GM04503 (cell line): ENCODE data around the gene CRCP.
A peak's percentile ranks its signal among the peaks of the same experiment; 100 is the strongest.
"Not testable (repeated sequence)": the region's sequence is repeated elsewhere in the genome, so short reads cannot be mapped to it uniquely, and the experiment has no call there.

Experiments
- DNase-seq: peaks from one replicate; pipeline ENCODE4 v3.0.0-alpha.2; 2012; ENCODE audit warnings: low read depth

Gene CRCP

DNA sequence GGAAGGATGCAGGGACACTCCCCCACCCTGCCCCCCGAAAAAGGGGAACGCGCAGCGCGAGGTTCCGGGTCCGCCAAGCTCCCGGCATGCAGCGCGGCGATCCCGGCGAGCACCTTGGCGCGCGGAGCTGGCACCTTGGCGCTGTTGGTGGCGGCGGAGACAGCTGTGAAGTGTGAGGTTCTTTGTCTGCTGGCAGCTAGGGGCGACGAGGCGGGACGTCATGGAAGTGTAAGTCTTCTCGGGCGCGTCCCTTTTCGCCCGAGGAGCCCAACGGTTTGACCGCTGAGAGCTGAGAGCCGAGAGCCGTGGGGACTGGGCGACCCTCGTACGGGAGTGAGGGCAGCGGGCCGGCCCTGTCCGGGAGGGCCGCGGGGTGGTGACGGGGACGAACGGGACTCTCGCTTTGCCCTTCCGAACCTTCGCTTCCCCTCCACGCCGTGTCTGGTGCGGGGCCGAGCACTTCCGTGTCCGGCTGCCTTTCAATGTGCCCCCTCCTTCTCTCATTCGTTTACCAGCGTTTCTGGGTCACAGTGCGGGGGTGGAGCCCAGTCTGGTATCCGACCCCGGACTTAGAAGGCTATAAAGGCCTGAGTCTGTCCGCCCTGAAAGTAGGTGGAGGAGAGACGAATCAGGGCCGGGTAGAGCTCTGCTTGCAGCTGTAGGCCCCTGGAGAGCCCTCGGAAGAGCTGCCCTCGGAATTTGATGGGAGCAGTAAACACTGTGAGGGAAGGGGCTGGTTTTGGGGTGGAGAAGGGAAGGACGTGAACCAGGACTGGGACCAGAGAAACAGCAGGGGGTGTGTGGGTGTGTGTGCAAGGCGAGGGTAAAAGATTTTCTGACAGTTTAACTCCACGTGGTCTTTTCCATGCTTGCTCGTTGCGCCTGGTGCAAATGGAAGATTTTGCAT lies at the start of gene CRCP:
Gene CRCP (plus strand): TSS at position 105 of the 907 bp plus-strand sequence. CDS start 116 bp downstream, at position 221.
- peak; percentile 56 for DNase-seq

DNA sequence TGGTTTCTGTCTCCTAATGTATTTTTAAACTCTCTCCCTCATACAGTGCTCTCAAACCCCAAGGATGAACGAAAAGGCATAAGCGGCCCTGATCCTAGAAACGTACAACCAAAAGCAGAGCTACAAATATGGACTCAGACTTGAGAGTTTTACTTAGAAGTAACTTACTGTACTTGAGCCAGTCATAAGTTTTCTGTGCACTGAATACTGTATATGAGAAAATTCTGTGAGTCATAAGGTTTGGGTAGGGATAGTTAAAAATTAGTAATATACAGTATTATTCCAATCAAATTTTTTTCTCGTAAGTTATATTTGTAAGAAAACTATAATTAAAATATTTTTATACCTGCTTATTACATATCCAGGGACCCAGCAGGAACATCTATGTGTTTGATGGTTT lies 44.9 kb upstream of the CRCP start:
- DNase-seq = no peak

DNA sequence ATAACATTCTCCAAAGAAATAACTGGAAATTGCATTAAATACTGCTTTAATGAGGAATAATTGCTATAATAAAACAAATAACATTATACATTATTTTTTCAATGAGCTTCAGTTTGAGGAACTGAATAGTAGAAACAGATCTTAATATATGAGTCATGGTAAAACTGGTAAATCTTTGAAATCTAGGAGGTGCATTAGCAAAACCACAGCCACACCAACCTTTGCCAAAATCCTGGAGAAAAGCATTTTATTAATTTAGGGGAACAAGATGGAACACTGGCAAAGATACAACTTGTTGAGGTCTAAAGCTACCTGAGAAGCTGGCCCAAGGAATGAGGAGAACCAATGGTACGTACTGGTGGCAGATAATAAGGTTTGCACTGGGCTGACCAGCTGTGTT lies 44.4 kb upstream of the CRCP start:
- no peak for DNase-seq

DNA sequence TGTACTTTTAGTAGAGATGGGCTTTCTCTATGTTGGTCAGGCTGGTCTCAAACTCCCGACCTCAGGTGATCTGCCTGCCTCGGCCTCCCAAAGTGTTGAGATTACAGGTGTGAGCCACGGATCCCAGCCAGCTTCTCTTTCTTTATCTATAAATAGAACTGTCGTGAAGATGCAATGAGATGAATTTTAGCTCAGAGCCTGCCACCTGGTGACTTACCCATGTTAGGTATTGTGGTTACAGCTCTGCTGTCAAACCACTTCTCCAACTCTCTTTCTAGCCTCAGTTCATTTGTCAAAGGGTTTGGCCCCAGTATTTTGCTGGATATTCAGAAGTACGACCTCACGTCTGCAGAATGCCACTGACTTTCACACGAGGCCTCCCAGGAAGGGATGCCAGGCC lies 42.4 kb upstream of the CRCP start:
- not testable (repeated sequence) for DNase-seq

DNA sequence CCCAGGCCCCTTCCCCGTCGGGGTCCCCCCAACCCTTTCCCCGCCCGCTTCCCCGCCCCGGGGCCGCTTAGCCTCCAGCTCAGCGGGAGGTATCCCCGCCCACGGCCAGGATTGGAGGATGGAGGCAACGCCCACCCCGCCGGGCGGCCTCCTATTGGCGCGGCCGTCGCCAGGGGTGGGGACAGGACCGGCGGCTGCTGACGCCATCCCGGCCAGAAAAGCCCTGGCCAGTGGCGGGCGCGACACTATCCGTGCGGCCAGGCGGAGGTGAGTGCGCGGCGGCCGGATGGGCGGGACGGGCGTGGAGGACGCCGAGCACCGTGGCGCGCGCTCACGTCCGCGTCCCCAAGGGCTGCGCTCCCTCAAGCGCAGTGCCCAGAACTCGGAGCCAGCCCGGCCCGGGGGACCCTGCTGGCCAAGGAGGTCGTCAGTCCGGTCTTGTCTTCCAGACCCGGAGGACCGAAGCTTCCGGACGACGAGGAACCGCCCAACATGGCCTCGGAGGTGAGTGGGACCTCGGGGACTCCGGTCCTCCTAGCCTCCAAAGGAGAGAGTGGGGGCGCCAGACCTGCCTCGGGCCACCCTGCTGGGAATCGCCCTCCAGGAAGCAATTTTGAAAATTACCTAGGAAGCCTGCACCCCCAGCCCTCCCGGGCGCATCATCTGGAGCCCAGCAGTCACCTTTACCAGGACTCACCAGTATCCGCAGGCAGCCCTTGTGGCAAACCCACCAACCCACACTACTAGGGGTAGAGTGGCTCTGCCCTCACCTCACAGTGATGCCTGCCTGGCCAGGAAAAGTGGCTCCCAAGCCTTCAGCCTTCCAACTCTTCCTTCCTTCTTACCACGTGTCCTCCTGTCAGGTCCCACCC lies 38.8 kb upstream of the CRCP start, which contains the start of gene ASL:
Gene ASL (plus strand): TSS at position 230 of the 872 bp plus-strand sequence. CDS start 263 bp downstream, at position 493.
- DNase-seq = peak; percentile 44

DNA sequence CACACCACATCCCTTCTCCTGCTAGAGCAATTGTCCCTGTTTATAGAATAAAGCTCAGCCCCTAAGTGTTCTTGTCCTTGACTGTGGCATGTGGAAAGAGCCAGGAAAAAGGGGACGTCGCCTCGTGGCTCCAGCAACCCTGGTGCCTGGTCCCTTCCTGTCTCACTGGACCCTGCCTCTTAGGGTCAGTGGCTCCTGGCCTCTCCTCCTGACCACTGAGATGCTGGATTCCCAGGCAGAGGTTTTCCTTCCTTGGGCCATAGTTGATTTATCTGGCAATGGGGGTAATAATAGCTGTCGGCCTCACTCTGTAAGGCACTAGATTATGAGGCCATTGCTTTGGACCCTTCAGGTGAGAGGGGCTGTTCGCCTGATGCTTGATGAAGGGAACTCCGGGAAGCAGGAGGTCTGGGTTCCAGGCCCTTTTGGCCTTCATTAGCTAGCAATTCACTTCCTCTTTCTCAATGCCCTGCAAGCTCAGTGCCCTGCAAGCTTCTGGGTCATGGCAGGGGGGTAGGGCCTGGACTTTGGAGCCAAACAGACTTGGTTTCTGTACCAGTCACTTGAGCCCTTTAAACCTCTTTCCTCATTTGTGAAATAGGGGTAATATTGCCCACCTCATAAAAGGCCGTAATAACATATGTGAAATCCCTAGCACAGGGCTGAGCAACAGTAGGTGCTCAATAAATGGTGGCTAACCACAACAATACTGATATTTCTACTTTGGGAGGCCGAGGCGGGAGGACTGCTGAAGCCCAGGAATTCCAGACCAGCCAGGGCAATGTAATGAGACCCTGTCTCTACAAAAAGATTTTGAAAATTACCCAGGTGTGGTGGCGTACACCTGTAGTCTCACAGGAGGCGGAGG lies 38.0 kb upstream of the CRCP start:
- DNase-seq = no peak

DNA sequence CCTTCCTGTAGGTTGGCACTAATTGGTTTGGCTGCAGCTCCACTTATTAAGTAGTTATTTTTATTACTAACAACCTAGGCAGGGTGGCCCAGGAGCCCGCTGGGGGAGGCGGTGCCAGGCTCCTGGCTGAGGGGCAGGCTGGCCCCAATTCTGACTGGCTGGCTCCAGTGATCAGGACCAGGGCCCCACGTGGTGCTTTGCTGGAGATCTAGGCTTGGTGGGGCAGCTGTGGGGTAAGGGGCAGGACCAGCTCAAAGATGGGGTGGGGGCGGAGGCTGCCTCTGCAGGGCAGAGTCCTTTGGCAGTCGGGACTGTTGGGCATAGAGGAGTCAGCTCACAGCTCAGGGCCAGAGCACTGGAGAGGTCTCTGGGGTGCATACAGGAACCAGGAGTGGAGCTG lies 36.6 kb upstream of the CRCP start:
- DNase-seq = no peak

DNA sequence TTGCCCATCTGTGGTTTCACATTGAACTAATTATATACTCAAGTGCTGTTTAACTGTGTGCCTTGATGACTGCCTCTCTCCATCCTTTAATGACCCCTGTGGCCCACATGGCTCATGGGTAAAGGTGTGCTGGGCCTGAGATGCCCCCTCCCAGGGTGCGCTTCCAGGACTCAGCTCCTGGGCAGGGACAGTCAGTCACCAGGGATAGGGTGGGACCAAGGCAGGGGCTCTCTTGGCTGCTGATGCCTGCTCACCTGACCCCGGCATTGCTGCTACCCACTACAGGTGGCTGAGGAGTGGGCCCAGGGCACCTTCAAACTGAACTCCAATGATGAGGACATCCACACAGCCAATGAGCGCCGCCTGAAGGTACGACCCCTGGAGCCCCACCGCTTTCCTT lies 32.6 kb upstream of the CRCP start:
- DNase-seq = no peak

DNA sequence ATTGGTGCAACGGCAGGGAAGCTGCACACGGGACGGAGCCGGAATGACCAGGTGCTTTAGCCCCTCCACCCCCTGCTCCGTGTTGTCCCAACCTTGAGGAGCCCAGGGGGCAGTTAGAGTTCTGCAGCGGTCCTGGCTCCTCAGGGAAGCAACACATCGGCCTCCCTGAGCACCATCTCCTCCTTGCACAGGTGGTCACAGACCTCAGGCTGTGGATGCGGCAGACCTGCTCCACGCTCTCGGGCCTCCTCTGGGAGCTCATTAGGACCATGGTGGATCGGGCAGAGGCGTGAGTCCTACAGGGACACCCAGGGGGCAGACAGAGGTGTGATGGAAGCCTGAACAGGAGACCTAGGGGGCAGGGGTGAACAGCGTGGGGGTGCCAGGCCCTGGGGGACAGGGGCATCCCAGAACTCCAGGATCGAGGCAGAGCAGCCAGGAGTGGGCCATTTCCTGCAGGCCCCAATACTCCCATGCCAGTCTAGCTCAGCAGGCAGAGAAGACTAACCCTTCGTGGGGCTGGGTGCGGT lies 31.7 kb upstream of the CRCP start:
- DNase-seq = no peak

DNA sequence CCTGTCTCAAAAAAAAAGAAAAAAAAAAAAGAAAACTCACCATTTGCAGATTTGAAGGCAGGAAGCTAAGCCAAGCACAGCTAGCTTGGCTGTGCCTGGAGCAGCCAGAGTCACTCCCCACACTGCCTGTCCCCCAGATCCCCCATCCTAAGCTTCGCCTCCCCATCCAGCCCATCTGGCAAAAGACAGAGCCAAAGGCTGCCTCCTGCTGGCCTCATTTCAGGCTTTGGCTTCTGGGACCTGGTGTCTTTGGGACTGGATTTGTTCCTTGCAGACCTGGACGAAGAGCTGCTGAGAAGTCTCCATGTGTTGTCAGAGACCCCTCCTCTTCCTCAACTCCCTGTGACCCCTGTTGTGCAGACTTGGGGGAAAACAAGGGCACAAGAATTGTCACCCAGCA lies 31.0 kb upstream of the CRCP start:
- DNase-seq = no peak

DNA sequence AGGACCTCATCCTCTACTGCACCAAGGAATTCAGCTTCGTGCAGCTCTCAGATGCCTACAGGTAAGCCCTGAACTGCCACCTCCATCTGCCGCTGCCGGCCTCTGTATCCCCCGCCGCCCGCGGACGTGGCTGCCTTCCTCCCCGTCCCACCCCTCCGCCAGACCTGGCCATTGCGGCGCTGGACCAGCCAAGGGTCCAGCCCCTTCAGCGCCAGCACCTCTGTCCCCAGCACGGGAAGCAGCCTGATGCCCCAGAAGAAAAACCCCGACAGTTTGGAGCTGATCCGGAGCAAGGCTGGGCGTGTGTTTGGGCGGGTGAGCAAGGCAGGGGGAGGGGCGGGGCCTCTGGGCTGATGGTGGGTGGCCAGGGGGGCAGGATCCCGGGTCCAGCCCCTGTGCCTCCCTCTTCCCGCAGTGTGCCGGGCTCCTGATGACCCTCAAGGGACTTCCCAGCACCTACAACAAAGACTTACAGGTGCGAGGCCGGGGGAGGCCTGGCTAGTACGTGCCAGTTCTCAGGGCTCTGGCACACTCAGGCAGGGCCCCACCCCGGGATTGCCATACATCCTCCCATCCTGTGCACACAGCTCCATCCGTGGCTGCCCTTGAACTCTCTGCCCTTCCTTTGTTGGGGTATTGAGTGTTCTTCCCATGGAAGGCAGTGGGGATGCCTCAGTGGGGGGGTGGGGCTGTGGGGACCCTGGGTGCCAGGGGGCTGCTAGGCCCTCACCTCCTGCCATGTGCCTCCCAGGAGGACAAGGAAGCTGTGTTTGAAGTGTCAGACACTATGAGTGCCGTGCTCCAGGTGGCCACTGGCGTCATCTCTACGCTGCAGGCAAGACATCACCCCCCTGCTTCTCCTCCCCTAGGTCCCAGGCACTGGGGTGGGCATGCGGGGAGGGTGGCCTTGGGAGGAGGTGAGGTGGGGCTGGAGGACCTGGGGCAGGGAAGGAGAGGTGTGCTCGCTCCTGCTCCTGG lies 25.5 kb upstream of the CRCP start:
- no peak for DNase-seq

DNA sequence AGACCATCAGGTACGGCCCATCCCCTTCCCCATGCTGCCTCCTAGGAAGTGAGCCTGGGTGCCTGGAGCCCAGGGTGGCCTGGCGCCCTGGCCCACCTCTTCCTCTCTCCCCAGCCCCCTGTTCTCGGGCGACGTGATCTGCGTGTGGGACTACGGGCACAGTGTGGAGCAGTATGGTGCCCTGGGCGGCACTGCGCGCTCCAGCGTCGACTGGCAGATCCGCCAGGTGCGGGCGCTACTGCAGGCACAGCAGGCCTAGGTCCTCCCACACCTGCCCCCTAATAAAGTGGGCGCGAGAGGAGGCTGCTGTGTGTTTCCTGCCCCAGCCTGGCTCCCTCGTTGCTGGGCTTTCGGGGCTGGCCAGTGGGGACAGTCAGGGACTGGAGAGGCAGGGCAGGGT lies 22.0 kb upstream of the CRCP start:
- DNase-seq = no peak

DNA sequence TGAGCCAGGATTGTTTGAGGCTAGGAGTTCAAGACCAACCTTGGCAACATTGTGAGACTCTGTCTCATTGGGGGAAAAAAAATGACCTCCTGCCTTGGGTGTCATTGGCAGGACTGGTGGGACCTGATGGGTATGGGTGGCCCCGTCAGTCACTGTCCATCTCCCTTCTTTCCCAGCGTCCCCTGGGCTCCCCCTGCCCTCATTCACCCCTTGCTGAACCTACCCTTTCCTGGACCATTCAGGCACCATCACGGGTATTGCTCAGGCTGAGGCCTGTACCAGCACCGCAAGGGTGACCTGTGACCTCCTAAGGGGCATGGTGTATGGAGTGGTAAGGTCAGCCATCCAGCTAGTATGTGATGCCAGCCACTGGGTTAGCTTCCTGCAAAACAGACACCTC lies 19.6 kb upstream of the CRCP start:
- DNase-seq = no peak

DNA sequence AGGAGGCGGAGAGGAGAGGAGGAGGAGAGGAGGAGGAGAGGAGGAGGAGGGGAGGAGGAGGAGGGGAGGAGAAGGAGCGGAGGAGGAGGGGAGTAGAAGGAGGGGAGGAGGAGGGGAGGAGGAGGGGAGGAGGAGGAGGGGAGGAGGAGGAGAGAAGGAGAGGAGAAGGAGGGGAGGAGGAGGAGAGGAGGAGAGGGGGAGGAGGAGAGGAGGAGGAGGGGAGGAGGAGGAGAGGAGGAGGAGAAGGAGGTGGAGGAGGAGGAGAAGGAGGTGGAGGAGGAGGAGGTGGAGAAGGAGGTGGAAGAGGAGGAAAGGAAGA lies 15.5 kb upstream of the CRCP start:
- DNase-seq = no peak

DNA sequence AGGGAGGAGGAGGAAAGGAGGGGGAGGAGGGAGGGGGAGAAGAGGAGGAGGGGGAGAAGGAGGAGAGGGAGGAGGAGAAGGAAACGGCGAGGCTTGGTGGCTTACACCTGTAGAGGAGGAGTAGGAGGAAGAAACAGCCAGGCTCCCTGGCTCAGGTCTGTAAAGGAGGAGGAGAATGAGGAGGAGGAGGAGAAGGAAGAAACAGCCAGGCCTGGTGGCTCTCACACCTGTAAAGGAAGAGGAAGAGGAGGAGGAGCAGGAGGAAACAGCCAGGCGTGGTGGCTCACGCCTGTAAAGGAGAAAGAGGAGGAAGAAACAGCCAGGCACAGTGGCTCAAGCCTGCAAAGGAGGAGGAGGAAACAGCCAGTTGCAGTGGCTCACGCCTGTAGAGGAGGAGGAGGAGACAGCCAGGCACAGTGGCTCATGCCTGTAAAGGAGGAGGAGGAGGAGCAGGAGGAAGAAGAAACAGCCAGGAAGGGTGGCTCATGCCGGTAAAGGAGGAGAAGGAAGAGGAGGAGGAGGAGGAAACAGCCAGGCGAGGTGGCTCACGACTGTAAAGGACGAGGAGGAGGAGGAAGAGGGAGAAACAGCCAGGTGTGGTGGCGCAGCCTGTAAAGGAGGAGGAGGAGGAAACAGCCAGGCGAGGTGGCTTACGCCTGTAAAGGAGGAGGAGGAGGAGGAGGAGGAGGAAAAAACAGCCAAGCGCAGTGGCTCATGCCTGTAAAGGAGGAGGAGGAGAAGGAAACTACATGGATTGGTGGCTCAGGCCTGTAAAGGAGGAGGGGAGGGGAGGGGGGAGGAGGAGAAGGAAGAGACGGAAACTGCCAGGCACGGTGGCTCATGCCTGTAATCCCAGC lies 14.9 kb upstream of the CRCP start:
- DNase-seq = peak; percentile 82

DNA sequence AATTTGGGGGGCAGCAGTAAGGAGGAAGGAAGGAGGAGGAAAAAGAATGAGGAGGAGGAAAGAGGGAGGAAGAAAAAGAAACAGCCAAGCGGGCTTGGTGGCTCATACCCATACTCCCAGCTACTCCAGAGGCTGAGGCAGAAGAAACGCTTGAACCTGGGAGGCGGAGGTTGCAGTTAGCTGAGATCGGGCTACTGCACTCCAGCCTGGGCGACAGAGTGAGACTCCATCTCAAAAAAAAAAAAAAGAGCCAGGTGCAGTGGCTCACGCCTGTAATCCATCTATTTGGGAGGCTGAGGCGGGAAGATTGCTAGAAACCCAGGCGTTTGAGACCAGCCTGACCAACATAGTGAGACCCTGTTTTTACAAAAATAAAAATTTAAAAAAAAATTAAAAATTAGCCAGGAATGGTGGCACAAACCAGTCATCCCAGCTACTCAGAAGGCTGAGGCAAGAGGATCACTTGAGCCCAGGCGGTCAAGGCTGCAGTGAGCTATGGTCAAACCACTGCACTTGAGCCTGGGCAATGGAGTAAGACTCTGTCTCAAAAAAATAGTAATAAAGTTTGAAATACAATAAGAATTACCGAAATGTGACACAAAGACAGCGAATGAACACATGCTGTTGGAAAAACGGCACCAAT lies 14.1 kb upstream of the CRCP start:
- no peak for DNase-seq

DNA sequence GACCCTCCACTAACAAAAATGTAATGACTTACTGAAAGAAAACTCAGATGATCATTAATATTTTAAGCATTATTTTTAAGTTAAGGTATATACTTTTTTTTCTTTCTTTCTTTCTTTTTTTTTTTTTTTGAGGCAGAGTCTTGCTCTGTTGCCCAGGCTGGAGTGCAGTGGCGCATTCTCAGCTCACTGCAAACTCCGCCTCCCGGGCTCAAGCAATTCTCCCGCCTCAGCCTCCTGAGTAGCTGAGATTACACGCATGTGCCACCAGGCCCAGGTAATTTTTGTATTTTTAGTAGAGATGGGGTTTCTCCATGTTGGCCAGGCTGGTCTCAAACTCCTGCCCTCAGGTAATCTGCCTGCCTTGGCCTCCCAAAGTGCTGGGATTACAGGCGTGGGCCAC lies 12.5 kb upstream of the CRCP start:
- DNase-seq = not testable (repeated sequence)

DNA sequence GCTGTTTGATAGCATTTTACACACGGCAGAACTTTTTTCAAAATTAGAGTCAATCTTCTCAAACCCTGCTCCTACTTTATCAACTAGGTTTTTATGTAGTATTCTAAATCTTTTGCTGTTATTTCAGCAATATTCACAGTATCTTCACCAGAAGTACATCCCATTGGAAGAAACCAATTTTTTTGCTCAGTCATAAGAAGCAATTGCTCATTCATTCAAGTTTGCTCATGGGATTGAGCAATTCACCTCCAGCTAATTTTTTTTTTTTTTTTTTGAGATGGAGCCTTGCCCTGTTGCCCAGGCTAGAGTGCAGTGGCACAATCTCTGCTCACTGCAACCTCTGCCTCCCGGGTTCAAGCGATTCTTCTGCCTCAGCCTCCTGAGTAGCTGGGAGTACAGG lies 10.7 kb upstream of the CRCP start:
- DNase-seq = not testable (repeated sequence)

DNA sequence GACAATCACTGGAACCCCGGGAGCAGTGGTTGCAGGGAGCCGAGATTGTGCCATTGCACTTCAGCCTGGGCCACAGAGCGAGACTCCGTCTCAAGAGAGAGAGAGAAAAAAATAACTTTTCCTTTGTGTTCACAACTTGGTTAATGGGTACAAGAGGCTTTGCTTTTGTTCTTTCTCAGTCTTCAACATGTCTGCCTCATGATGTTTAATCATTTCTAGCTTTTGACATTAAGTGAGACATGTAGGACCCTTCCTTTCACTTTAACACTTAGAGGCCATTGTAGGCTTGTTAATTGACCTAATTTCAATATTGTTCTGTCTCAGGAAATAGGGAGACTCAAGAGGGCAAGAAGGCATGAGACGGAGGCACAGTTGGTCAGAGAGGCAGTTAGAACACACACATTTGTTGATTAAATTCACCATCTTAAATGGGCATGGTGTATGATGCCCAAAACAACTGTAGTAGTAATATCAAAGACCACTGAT lies 9.3 kb upstream of the CRCP start:
- no peak for DNase-seq
